Measurements from ENCODE around the gene ANKRD44.
"Not testable (repeated sequence)": the region's sequence is repeated elsewhere in the genome, so short reads cannot be mapped to it uniquely, and the experiment has no call there.

Gene ANKRD44

DNA sequence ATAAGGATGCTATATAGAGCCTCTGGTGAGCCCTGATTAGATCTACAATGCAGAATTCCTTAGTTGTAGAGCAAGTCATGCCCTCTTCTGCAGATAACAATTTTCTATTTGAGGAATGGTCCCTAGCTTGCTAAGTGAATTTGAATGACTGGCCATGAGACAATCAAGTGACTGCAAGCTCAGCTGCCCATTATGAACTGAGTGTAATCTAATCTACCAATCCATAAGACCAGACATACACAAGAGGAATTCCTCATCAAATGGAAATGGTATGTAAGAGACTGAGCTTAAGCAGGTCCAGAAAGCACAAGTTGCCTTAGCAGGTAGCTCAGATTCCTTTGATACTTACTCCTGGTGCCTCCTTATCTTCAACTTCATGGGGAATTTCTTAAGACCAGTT, 4.8 kb upstream of the ANKRD44 start:
- no peak for DNase-seq (ENCODE audit: low spot score)

- DNase-seq (ENCODE audit: low spot score): no peak
These were observed 1.6 kb upstream of the ANKRD44 start for GRCh38 chr2:197312186-197312585.

DNA sequence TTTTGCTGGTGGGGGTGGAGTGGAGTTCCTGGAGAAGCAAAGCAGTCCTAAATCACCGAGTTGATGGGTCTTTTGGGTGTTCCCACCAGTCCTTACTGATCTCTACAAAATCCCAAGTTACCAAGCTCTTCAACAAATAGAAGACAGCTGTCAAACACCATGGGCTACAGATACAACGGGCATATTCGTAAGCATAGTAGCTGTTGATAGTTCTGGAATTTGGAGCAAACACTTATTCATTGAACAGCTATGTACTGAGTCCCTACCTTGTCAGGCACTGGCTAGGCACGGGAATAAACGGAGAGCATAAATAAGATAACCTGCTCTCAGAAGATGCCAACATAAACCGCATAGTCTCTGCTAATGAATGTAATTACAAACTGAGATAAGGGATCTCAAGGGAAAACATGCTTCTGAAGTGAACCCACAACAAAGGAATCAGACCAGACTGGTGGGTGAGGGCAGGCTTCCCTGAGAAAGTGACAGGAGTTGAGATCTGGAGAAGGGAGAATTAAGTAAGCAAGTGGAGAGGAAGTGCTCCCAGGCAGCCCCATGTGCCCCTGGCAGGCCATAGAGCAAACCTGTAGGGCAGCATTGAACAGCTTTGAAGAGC, 947 bp upstream of the ANKRD44 start:
- DNase-seq (ENCODE audit: low spot score): no peak

DNA sequence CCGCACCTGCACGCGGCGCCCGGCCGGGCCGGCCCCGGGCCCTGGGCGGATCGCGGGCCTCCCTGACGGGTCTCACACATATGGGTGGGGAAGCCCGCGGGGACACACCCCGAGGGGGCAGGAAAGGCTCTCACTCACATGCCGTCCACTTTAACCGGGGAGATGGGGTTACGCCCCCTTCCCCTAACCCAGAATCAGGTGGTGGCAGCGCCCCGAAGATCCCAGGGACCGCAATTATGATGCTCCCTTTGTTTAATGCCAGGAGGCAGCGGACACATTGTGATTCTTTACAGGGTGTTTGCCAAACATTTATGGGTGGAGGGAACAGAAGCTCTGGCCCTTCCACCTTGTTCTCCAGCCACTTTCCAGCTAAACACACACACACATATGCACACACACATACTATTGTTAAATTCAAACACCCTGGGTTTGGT, 424 bp upstream of the ANKRD44 start:
- DNase-seq (ENCODE audit: low spot score): no peak

DNA sequence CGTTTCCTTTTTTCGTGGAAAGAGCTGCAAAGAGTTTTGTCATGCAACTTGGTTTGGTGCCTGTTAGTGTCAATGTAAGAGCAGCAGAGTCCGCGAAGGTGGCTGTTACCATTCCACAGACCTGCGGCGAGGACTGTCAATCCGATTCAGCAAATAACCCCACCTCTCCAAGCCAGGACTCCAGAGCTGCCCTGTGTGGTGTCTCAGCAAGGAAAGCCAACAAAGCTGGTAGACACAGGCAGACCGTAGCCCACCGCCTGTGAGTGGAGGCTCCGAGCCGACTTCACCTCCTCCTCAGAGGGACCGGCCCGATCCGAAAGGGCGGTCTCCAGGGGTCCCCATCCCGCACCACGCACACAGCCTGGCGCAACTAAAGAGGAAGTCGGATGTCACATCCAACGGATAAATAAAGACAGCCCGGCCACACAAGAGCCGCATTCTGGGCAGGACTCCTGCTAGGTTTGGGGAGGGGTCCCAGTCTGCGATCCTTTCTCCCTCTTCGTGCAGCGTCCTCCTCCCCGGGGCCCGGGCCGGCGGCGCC, 819 bp downstream of the ANKRD44 start:
- DNase-seq (ENCODE audit: low spot score): peak; percentile 66

DNA sequence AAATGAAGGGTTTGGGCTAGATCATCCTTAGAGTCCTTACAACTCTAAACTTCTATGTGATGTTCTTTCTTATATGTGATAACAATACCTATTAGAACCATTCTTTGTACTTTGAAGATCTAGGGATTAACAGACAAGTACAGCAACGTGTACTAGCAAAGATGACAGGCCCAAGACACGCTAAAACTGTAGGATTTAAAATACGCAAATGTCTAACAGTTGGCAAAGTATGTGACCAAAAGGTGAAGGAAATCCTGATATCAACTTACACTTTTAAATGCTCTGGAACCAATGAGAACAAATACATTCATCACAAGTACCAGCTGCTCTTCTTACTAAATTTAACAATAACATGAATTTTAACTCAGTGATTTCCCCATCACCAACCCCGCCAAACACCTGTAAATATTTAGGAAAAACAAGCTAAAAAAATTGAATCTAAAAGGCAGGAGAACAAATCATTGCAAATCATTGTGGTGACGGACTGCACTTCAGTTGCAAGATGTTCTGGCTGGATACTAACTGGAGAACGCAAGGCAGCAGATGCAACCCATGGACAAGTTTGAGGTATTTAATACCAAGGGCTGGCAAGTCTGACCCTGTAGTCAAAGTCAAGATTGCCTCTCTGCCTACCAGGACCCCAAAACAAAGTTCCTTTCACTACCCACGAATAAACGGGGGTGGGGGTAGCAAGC, 1.4 kb downstream of the ANKRD44 start:
- no peak for DNase-seq (ENCODE audit: low spot score)

- no peak for DNase-seq (ENCODE audit: low spot score)
These were observed 2.0 kb downstream of the ANKRD44 start for GRCh38 chr2:197308585-197308984.

- no peak for DNase-seq (ENCODE audit: low spot score)
These were observed 2.6 kb downstream of the ANKRD44 start for GRCh38 chr2:197307933-197308521.

DNA sequence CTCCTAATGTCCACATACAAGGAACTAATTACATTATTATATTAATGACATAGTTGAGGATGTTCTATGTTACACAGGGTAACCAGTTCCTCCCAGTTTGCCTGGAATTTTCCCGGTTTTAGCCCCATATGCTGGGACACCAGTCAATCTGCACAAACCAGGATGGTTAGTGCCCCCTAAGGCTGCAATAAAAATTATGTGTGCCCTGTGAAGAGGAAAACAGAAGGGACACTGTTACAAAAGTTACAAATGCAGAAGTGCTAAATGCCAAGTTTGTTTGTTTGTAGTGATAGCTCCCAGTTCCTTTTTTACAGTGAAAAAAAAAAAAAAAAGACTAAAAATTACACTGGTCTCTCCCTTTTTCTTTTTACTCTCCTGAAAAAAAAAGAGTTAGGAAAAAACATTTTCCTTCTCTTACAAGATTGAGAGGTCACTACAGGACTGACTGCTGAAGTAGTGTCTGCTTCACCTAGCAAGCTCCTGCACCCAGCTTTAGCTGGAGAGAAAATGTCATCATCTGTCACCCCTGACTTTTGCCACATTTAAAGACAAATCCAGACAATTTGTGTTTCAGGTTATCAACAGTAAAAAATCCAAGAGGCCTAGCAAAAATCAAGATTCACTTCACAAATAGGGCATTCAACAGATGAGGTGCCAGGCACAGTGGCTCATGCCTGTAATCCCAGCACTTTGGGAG, 3.2 kb downstream of the ANKRD44 start:
- DNase-seq (ENCODE audit: low spot score): no peak

GRCh38 chr2:197306696-197307040, 3.9 kb downstream of the ANKRD44 start:
- no peak for DNase-seq (ENCODE audit: low spot score)

DNA sequence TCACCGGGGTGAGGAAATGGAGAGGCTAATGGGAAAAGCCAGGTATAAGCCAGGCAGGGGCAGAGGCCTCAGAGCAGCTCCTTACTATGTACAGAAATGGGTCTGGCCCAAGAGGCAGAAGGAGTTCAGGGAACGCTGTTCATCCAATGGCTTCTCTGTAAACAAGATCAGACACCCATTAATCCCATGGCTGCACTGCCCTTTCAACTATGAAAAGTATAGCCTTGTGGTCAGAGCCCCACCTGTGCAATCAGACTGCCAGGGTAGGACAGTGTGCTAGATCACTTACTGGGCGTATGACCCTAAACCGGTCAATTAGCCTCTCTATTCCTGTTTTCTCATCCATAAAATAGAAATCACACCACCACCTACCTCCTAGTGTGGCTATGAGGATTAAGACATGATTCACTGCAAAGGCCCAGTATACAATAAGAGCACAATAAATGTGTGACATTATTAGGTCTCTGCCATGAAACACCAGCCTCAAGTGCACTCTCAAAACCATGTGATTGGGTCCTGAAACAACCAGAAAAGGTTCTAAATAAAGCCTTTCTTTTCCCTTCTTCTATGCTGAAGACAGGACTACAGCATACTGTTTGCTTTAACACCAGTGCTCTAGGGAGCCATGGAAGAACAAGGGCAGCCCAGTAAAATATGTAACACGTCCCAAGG, 4.4 kb downstream of the ANKRD44 start:
- no peak for DNase-seq (ENCODE audit: low spot score)

- no peak for DNase-seq (ENCODE audit: low spot score)
These were observed 6.0 kb downstream of the ANKRD44 start for GRCh38 chr2:197304556-197305011.

- no peak for DNase-seq (ENCODE audit: low spot score)
These were observed 10.4 kb downstream of the ANKRD44 start for GRCh38 chr2:197300139-197300538.

- DNase-seq (ENCODE audit: low spot score): no peak
These were observed 12.0 kb downstream of the ANKRD44 start for GRCh38 chr2:197298609-197299008.

DNA sequence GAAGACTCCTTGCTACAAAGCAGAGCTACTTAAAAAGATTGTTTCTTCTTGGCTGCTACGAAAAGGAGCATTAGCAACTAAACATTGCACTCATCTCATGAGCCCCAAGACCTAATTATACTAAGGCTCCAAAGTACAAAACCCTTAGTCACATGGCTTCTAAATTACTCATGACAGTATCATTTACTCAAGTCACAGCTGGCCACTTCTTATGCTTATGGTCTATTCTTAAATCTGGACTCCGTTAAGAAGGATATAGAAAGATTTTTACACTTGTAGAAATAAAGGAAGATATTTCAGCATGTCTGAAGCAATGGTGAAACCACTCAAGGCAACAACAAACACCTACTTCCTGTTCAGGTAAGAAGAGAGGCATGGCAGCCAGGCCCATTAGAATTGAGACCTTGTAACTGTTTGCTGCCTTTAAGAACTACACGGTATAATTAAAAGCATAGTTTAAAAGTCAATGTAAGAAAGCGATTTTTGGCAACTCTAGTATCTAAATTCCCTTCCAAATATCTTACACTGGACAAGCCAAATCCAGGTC, 12.7 kb downstream of the ANKRD44 start:
- DNase-seq (ENCODE audit: low spot score): no peak

DNA sequence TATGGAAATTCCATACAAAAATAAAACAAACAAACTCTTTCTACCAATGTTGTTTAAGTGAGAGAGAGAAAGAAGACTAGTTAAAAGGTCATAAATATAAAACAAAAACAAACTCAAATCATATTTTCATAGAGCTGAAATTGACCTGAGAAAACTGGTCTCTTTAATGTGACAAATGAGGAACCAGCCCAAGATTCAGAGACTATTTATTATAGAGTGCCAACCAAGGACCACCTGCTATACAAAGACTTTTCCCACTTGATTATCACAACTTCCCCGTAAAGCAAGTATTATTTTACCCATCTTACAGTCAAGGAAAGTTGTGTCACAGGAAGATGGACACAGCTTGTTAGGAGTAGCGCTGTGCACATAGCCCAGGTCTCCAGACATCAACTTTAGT, 13.3 kb downstream of the ANKRD44 start:
- DNase-seq (ENCODE audit: low spot score): no peak

GRCh38 chr2:197296835-197297234, 13.7 kb downstream of the ANKRD44 start:
- DNase-seq (ENCODE audit: low spot score): no peak

DNA sequence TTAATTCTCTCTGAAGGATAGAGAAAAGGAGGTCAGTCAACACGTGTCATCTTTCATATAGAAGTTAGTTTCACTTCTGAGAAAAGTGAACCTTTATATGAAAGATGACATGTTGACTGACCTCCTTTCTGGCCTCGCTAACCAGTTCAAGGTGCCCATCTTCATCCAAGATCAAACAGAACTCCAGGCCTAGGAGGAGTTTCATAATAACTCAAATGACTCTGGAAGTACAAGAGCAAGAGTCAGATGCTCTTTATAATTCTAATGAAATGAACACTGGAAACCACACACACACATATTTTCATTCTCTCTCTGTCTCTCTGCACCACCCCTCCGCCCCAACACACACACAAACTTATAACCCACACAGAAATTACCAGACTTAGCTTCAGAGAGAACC, 16.3 kb downstream of the ANKRD44 start:
- DNase-seq (ENCODE audit: low spot score): no peak

DNA sequence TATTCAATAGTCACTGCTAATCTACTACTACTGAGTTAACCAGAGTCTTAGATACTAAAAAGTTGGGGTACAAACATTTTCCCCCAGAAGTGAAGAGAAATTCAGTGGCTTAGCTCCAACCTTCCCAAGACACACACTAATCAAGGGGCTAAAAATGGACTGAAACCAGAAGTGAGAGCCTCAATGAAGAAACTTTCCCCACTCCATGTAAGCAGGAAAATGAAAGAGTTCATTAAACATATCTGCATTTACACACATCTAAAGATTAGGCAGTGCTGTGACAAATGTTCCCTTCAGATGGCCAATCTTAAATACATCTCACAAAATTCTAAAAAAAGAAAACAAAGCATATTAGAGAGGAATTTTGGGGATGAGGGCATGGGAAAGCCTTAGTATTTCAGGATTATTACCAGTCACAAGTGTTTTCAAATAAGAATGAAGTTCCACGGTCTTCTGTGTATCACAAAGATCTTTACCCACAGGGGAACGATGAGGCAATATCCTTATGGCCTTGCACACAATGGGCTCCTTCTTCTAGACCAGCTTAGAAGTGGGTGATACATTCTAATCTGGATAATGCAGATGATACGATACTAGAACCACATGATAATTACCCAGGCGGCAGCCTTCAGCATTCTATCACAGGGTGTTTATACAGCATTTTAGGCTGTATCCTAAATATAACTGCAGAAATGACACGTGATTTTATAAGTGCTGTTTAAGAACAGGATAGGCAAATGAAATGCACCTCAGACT, 17.1 kb downstream of the ANKRD44 start:
- no peak for DNase-seq (ENCODE audit: low spot score)

DNA sequence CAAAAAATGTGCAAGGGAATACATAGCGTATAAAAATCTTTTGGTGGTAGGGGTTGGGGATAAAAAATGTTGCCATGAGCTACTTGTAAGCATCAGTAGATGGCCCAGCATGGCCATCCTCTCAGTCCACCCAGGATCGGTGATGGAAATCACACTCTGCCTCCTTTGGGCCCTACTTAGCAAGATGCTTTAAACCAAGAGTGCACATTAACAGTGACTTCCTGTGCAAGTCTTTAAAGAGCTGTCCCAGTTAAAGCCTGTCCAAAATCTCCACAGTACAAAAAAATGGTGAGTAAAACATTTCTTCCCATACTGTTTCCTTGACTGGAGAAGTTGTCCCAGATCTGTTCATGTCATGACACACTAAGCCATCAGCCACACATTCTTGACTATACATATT, 18.0 kb downstream of the ANKRD44 start:
- no peak for DNase-seq (ENCODE audit: low spot score)

GRCh38 chr2:197287596-197287932, 23.0 kb downstream of the ANKRD44 start:
- not testable (repeated sequence) for DNase-seq (ENCODE audit: low spot score)

All from ecto neural progenitor cell (in vitro differentiated cells).